Caco-2 (cell line): Measurements from ENCODE around the gene KRT5. TPM values are rescaled to one million over a fixed set of nuclear protein-coding genes. Genes with fewer than 3 reads are reported as not detected.

ENCODE experiments used
- BruUV-seq: library from RNA; stranded (reverse); fragments of 400-500 nt; replicated peaks from 2 replicates; lab custom pipeline; 2021; lab: Mats Ljungman, UMichigan
- CTCF ChIA-PET: fragments of 300-600 bp; sonication (Branson Sonifier 250); formaldehyde crosslinking; loops from one replicate; lab custom pipeline; 2022; ENCODE audit warnings: antibody characterized with exemption; lab: Charles Lee
- POLR2A ChIA-PET: fragments of 300-600 bp; sonication (Branson Sonifier 250); formaldehyde crosslinking; loops from one replicate; lab custom pipeline; 2022; ENCODE audit warnings: antibody characterized with exemption; lab: Charles Lee
- DNase-seq, 2 experiments: peaks; one replicate each; pipeline versions ENCODE4 v3.0.0 to v3.0.0-alpha.2; 2020 to 2022
- H3K27me3 ChIP-seq: replicated peaks from 2 replicates; pipeline ENCODE4 v1.6.0; 2011; ENCODE audit warnings: low read length; ENCODE audit not compliant: control insufficient read depth, insufficient read depth
- H3K36me3 ChIP-seq: 2 replicates; pipeline ENCODE4 v1.5.1; 2011; ENCODE audit warnings: low read length; ENCODE audit not compliant: control insufficient read depth, insufficient read depth
- H3K4me1 ChIP-seq: fragments of 250-450 bp; sonication (Bioruptor Pico); 2 replicates; pipeline ENCODE4 v1.5.1; 2020; ENCODE audit warnings: mild to moderate bottlenecking
- H3K4me3 ChIP-seq: 2 replicates; pipeline ENCODE4 v1.5.1; 2011; ENCODE audit warnings: low read depth, mild to moderate bottlenecking, control low read depth, low read length
- H3K9me3 ChIP-seq: fragments of 250-450 bp; sonication (Bioruptor Pico); 2 replicates; pipeline ENCODE4 v1.5.1; 2020; ENCODE audit warnings: mild to moderate bottlenecking, moderate library complexity
- H3K27ac Mint-ChIP-seq: one replicate; pipeline ENCODE4 v1.8.0; 2022; ENCODE audit warnings: mixed read lengths; ENCODE audit not compliant: unreplicated experiment
- H3K27me3 Mint-ChIP-seq: one replicate; pipeline ENCODE4 v1.8.0; 2022; ENCODE audit warnings: mixed read lengths; ENCODE audit not compliant: insufficient read depth, unreplicated experiment
- H3K36me3 Mint-ChIP-seq: one replicate; pipeline ENCODE4 v1.8.0; 2022; ENCODE audit warnings: mild to moderate bottlenecking, mixed read lengths; ENCODE audit not compliant: insufficient read depth, unreplicated experiment
- H3K4me1 Mint-ChIP-seq: one replicate; pipeline ENCODE4 v1.8.0; 2022; ENCODE audit warnings: low read depth, mixed read lengths; ENCODE audit not compliant: unreplicated experiment
- H3K4me3 Mint-ChIP-seq: one replicate; pipeline ENCODE4 v1.8.0; 2022; ENCODE audit warnings: mild to moderate bottlenecking, moderate library complexity, mixed read lengths; ENCODE audit not compliant: unreplicated experiment
- H3K9me3 Mint-ChIP-seq: one replicate; pipeline ENCODE4 v1.8.0; 2022; ENCODE audit warnings: mixed read lengths; ENCODE audit not compliant: unreplicated experiment
- intact Hi-C: fragments of 100-400 bp; cut with micrococcal nuclease; formaldehyde crosslinking; loops from one replicate; pipeline ENCODE4 v1.10.0; 2022; ENCODE audit not compliant: unreplicated experiment
- total RNA-seq: library from RNA; stranded (reverse); gene quantifications from 2 replicates; pipeline ENCODE4 v1.2.3, GENCODE V29; 2022
- TF ChIP-seq, protein P1 (sequence below), 2 experiments: fragments of 200-600 bp in 1 of 2; IDR thresholded peaks; 1 replicate in 1 of 2; 2 replicates in 1 of 2; pipeline versions ENCODE4 v1.5.1 to v1.8.0; 2011 to 2022; ENCODE audit warnings: antibody characterized with exemption in 1 of 2, control low read depth in 1 of 2, inconsistent platforms in 1 of 2, low read depth in 1 of 2, low read length in 1 of 2, mild to moderate bottlenecking in 1 of 2, moderate library complexity in 1 of 2; ENCODE audit not compliant: insufficient read depth in 1 of 2, severe bottlenecking in 1 of 2, unreplicated experiment in 1 of 2

The KRT5 gene
- total RNA-seq, 1 experiment from 2014 or later = 0.50 TPM

DNA sequence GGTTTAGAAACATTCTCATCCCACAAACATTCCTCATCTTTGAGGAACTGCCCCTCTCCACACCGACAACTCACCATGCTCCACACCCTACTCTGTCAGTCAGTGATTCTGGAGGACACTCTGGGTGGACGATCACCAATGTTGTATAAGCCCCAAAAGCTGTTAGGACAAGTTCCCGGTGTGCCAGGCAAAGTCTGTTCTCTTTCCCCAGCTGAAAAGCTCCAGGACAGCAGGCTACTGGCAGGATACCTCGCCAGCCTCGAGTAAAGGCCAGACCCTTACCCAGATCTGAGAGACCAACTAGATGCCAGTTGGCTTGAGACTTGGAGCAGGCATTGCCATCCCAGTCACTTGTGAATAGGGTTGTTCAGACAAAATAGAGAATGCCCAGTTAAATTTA is 12.0 kb downstream of the KRT5 start:
- DNase-seq = no peak
- Mint-ChIP-seq H3K4me1 (no peaks in the 10 kb centered on the region), H3K9me3 (peaks cover 9% of the 10 kb centered on the region), H3K4me3 (no peak overlapping the region), H3K36me3 (no peaks in the 10 kb centered on the region), H3K27ac (no peak overlapping the region), H3K27me3 (peaks cover 17% of the 10 kb centered on the region)
- TF ChIP-seq, protein P1, sequence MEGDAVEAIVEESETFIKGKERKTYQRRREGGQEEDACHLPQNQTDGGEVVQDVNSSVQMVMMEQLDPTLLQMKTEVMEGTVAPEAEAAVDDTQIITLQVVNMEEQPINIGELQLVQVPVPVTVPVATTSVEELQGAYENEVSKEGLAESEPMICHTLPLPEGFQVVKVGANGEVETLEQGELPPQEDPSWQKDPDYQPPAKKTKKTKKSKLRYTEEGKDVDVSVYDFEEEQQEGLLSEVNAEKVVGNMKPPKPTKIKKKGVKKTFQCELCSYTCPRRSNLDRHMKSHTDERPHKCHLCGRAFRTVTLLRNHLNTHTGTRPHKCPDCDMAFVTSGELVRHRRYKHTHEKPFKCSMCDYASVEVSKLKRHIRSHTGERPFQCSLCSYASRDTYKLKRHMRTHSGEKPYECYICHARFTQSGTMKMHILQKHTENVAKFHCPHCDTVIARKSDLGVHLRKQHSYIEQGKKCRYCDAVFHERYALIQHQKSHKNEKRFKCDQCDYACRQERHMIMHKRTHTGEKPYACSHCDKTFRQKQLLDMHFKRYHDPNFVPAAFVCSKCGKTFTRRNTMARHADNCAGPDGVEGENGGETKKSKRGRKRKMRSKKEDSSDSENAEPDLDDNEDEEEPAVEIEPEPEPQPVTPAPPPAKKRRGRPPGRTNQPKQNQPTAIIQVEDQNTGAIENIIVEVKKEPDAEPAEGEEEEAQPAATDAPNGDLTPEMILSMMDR (IDR thresholded peaks at IDR 0.05; ENCODE audit: insufficient read depth in 1 of 2, low read depth in 1 of 2, low read length in 1 of 2, severe bottlenecking in 1 of 2, unreplicated experiment in 1 of 2) = no peak
- Histone ChIP-seq H3K4me1 (no peaks in the 10 kb centered on the region), H3K27me3 (no peaks in the 10 kb centered on the region), H3K36me3 (no peaks in the 10 kb centered on the region), H3K9me3 (0 out of 2 replicates have a peak, but pooled peaks cover 8% of the 10 kb centered on the region), H3K4me3 (no peak overlapping the region)
- no TSS peak for BruUV-seq
- ChIA-PET POLR2A (no interaction called here), CTCF (interaction anchor here (1.5 kb wide), 1 partner anchor 112 kb away, joined by 6 read pairs; no protein-coding TSS in a partner anchor)
- intact Hi-C loops = no loop called here

DNA sequence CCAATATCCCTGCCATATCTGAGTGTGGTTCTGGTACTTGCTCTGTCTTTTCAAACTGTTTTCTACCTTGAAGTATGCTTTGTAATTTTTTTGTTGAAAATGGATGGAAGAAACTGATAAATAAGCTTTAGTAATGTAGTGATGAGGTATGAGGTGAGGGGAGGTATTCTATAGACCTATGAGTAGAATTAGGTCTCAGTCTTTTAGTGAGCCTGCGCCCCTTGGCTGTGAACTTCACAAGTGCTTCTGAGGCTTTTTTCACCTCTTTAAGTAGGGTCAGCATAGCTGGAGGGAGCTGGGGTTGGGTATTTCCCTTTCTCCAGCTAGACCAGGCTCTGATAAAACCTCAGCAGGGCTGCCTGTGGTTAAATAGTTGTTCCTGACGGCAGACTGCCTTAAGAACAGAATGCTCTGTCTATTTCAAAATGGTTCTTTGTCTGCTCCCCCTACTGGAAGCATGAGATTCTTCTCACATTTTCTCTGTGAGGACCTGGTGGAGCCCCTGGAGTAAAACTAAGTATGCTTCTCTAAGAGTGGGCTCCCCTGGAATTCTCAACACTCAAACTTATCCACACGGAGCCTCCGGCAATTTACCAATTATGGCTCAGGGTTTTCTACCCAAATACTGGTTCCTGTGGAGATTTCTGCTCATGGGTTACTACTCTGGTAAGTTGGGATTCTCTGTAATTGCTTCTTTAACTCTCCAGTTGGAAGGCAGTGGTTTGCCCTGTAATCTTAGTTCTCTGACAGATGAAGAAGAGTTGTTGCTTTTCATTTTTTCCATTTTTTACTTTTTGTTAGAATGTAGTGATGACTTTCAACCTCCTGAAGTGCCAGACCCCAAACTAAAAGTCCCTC is 13.1 kb downstream of the KRT5 start:
- H3K27me3 ChIP-seq = no peaks in the 10 kb centered on the region
- no peak overlapping the region for H3K27ac Mint-ChIP-seq
- peak in 1 of 2 experiments; percentile 40 for DNase-seq
- peaks cover 17% of the 10 kb centered on the region for H3K27me3 Mint-ChIP-seq
- H3K36me3 Mint-ChIP-seq = no peaks in the 10 kb centered on the region
- H3K4me3 ChIP-seq = no peak overlapping the region
- H3K4me3 Mint-ChIP-seq = no peak overlapping the region
- H3K9me3 Mint-ChIP-seq = peaks cover 9% of the 10 kb centered on the region
- POLR2A ChIA-PET = no interaction called here
- BruUV-seq = no TSS peak
- H3K4me1 Mint-ChIP-seq = no peaks in the 10 kb centered on the region
- intact Hi-C loops = loop anchor here (1.0 kb wide), 2 partner anchors 135 to 351 kb away; no protein-coding TSS in a partner anchor
- no peaks in the 10 kb centered on the region for H3K4me1 ChIP-seq
- CTCF ChIA-PET = interaction anchor here (0.7 to 1.6 kb wide), 2 partner anchors 15 to 111 kb away, joined by 3 read pairs; no protein-coding TSS in a partner anchor
- TF ChIP-seq, protein P1 (IDR thresholded peaks at IDR 0.05; ENCODE audit: insufficient read depth in 1 of 2, low read depth in 1 of 2, low read length in 1 of 2, severe bottlenecking in 1 of 2, unreplicated experiment in 1 of 2) = peak; percentile 54 to 68
- H3K36me3 ChIP-seq = no peaks in the 10 kb centered on the region
- 0 out of 2 replicates have a peak, but pooled peaks cover 8% of the 10 kb centered on the region for H3K9me3 ChIP-seq

- Histone ChIP-seq H3K9me3 (no peaks in the 10 kb centered on the region), H3K36me3 (no peaks in the 10 kb centered on the region), H3K4me1 (no peaks in the 10 kb centered on the region), H3K4me3 (no peak overlapping the region), H3K27me3 (no peaks in the 10 kb centered on the region)
- no TSS peak for BruUV-seq
- no peaks in the 10 kb centered on the region for H3K4me1 Mint-ChIP-seq
- H3K4me3 Mint-ChIP-seq = no peak overlapping the region
- POLR2A ChIA-PET = no interaction called here
- peaks cover 6% of the 10 kb centered on the region for H3K9me3 Mint-ChIP-seq
- no peaks in the 10 kb centered on the region for H3K36me3 Mint-ChIP-seq
- peaks cover 10% of the 10 kb centered on the region for H3K27me3 Mint-ChIP-seq
- CTCF ChIA-PET = no interaction called here
- intact Hi-C loops = no loop called here
- TF ChIP-seq, protein P1 (IDR thresholded peaks at IDR 0.05; ENCODE audit: insufficient read depth in 1 of 2, low read depth in 1 of 2, low read length in 1 of 2, severe bottlenecking in 1 of 2, unreplicated experiment in 1 of 2) = no peak
- no peak for DNase-seq
- no peak overlapping the region for H3K27ac Mint-ChIP-seq
These were observed 17.3 kb downstream of the KRT5 start for GRCh38 chr12:52502877-52503276.
